Measurements from ENCODE around the gene SMIM5.

Gene SMIM5

DNA sequence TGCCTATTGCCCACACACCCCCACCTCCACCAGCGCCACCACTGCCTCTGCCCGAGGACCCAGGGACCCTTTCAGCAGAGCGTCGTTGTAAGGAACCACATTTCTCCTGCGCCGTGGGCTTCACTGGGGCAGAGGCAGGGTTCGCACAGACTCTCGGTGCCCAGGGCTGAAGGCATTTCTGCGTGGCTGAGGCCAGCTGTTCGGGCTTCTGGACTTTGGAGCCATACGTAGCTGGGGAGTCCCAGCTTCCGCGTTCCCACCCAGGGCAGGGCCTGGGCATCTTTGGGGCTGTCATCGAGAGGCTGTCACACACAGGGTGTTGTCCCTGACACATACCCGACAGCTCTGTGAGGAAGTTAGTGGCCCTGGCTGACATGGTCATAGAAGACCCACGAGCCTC is 16.0 kb upstream of the SMIM5 start:
- H3K18ac ChIP-seq (ENCODE audit: low read length), result no peak overlapping the region
- no peak overlapping the region for H4K12ac ChIP-seq (ENCODE audit: low read depth, low read length)
- no peaks in the 10 kb centered on the region for H3K4me1 ChIP-seq (ENCODE audit: control insufficient read depth in 1 of 2, insufficient read depth in 2 of 2, low read length in 2 of 2)
- no CpG with 5 or more reads among the region's 16 CpGs for WGBS (ENCODE audit: extremely low coverage, insufficient coverage, insufficient read length)
- H3K9me3 ChIP-seq (ENCODE audit: insufficient read depth, low read depth, low read length), result peaks cover 3% of the 10 kb centered on the region
- no peaks in the 10 kb centered on the region for H3K79me1 ChIP-seq (ENCODE audit: low read length)
- H4K8ac ChIP-seq (ENCODE audit: low read depth, low read length), result no peak overlapping the region
- no peak overlapping the region for H3K4me2 ChIP-seq (ENCODE audit: low read length)
- no peak overlapping the region for H3K9ac ChIP-seq (ENCODE audit: low read length)
- H4K91ac ChIP-seq (ENCODE audit: low read depth, low read length), result no peak overlapping the region
- H3K27ac ChIP-seq (ENCODE audit: low read depth, low read length), result no peak overlapping the region
- H3K14ac ChIP-seq (ENCODE audit: low read length), result no peak overlapping the region
- no peaks in the 10 kb centered on the region for H3K27me3 ChIP-seq (ENCODE audit: insufficient read depth, low read length)
- no peak overlapping the region for H3K4me3 ChIP-seq (ENCODE audit: low read depth, low read length)
- no peaks in the 10 kb centered on the region for H3K79me2 ChIP-seq (ENCODE audit: control insufficient read depth, insufficient read depth, low read length, poor library complexity)
- no peak overlapping the region for H2BK12ac ChIP-seq (ENCODE audit: low read length)
- no peak for DNase-seq
- no peak overlapping the region for H2AK5ac ChIP-seq (ENCODE audit: low read length)
- no peak overlapping the region for H2BK5ac ChIP-seq (ENCODE audit: low read depth, low read length, poor library complexity)
- no peak overlapping the region for H3K4ac ChIP-seq (ENCODE audit: low read depth, low read length)
- H3K36me3 ChIP-seq (ENCODE audit: control insufficient read depth in 1 of 2, insufficient read depth in 2 of 2, low read length in 2 of 2), result no peaks in the 10 kb centered on the region
- H2BK120ac ChIP-seq (ENCODE audit: insufficient read depth, low read length, poor library complexity), result no peak overlapping the region
- H3K23ac ChIP-seq (ENCODE audit: low read length), result no peak overlapping the region
- H2AFZ ChIP-seq (ENCODE audit: insufficient read depth, low read length, poor library complexity), result no peak overlapping the region

DNA sequence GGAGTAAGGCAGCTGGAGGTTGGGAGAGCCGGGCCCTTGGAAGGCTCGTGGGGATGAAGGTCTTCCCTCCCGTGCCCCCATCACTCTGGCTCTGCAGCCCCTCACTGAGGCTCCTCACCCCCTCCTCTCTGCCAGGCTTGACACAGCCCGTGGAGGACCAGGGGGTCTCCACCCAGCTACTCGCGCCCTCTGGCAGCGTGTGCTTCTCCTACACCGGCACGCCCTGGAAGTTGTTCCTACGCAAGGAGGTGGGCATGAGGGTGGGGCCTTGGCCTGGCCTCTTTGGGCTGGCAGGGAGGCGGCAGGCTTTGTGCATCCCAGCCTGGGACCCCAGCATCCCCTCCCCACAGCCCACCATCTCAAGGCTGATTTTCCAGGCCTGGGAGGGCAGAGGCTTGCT is 15.6 kb upstream of the SMIM5 start:
- H3K23ac ChIP-seq (ENCODE audit: low read length), result no peak overlapping the region
- no peak for DNase-seq
- no peak overlapping the region for H2BK120ac ChIP-seq (ENCODE audit: insufficient read depth, low read length, poor library complexity)
- H3K79me1 ChIP-seq (ENCODE audit: low read length), result no peaks in the 10 kb centered on the region
- H3K36me3 ChIP-seq (ENCODE audit: control insufficient read depth in 1 of 2, insufficient read depth in 2 of 2, low read length in 2 of 2), result no peaks in the 10 kb centered on the region
- no peak overlapping the region for H2BK12ac ChIP-seq (ENCODE audit: low read length)
- no peak overlapping the region for H2BK5ac ChIP-seq (ENCODE audit: low read depth, low read length, poor library complexity)
- H3K4me1 ChIP-seq (ENCODE audit: control insufficient read depth in 1 of 2, insufficient read depth in 2 of 2, low read length in 2 of 2), result no peaks in the 10 kb centered on the region
- no peak overlapping the region for H3K27ac ChIP-seq (ENCODE audit: low read depth, low read length)
- no peaks in the 10 kb centered on the region for H3K79me2 ChIP-seq (ENCODE audit: control insufficient read depth, insufficient read depth, low read length, poor library complexity)
- H3K9ac ChIP-seq (ENCODE audit: low read length), result no peak overlapping the region
- H3K18ac ChIP-seq (ENCODE audit: low read length), result no peak overlapping the region
- no peaks in the 10 kb centered on the region for H3K27me3 ChIP-seq (ENCODE audit: insufficient read depth, low read length)
- no CpG with 5 or more reads among the region's 11 CpGs for WGBS (ENCODE audit: extremely low coverage, insufficient coverage, insufficient read length)
- no peak overlapping the region for H3K4me3 ChIP-seq (ENCODE audit: low read depth, low read length)
- H3K9me3 ChIP-seq (ENCODE audit: insufficient read depth, low read depth, low read length), result peaks cover 4% of the 10 kb centered on the region
- H4K91ac ChIP-seq (ENCODE audit: low read depth, low read length), result no peak overlapping the region
- H4K8ac ChIP-seq (ENCODE audit: low read depth, low read length), result no peak overlapping the region
- no peak overlapping the region for H2AFZ ChIP-seq (ENCODE audit: insufficient read depth, low read length, poor library complexity)
- no peak overlapping the region for H2AK5ac ChIP-seq (ENCODE audit: low read length)
- H3K14ac ChIP-seq (ENCODE audit: low read length), result no peak overlapping the region
- H3K4me2 ChIP-seq (ENCODE audit: low read length), result no peak overlapping the region
- H3K4ac ChIP-seq (ENCODE audit: low read depth, low read length), result no peak overlapping the region
- H4K12ac ChIP-seq (ENCODE audit: low read depth, low read length), result no peak overlapping the region

GRCh38 chr17:75619506-75620431 is 13.5 kb upstream of the SMIM5 start:
- no peak overlapping the region for H3K18ac ChIP-seq (ENCODE audit: low read length)
- no peak overlapping the region for H2AFZ ChIP-seq (ENCODE audit: insufficient read depth, low read length, poor library complexity)
- DNase-seq, result peak; percentile 28 to 35
- H3K9me3 ChIP-seq (ENCODE audit: insufficient read depth, low read depth, low read length), result peaks cover 8% of the 10 kb centered on the region
- no peaks in the 10 kb centered on the region for H3K36me3 ChIP-seq (ENCODE audit: control insufficient read depth in 1 of 2, insufficient read depth in 2 of 2, low read length in 2 of 2)
- H2AK5ac ChIP-seq (ENCODE audit: low read length), result no peak overlapping the region
- H4K8ac ChIP-seq (ENCODE audit: low read depth, low read length), result no peak overlapping the region
- no peak overlapping the region for H3K14ac ChIP-seq (ENCODE audit: low read length)
- no peaks in the 10 kb centered on the region for H3K79me2 ChIP-seq (ENCODE audit: control insufficient read depth, insufficient read depth, low read length, poor library complexity)
- H3K27ac ChIP-seq (ENCODE audit: low read depth, low read length), result no peak overlapping the region
- no CpG with 5 or more reads among the region's 36 CpGs for WGBS (ENCODE audit: extremely low coverage, insufficient coverage, insufficient read length)
- H3K79me1 ChIP-seq (ENCODE audit: low read length), result no peaks in the 10 kb centered on the region
- H2BK120ac ChIP-seq (ENCODE audit: insufficient read depth, low read length, poor library complexity), result no peak overlapping the region
- no peak overlapping the region for H2BK5ac ChIP-seq (ENCODE audit: low read depth, low read length, poor library complexity)
- H2BK12ac ChIP-seq (ENCODE audit: low read length), result no peak overlapping the region
- H3K9ac ChIP-seq (ENCODE audit: low read length), result no peak overlapping the region
- H4K12ac ChIP-seq (ENCODE audit: low read depth, low read length), result no peak overlapping the region
- no peak overlapping the region for H3K4me3 ChIP-seq (ENCODE audit: low read depth, low read length)
- no peak overlapping the region for H3K4ac ChIP-seq (ENCODE audit: low read depth, low read length)
- H3K23ac ChIP-seq (ENCODE audit: low read length), result no peak overlapping the region
- no peaks in the 10 kb centered on the region for H3K27me3 ChIP-seq (ENCODE audit: insufficient read depth, low read length)
- H3K4me2 ChIP-seq (ENCODE audit: low read length), result no peak overlapping the region
- no peak overlapping the region for H4K91ac ChIP-seq (ENCODE audit: low read depth, low read length)
- H3K4me1 ChIP-seq (ENCODE audit: control insufficient read depth in 1 of 2, insufficient read depth in 2 of 2, low read length in 2 of 2), result no peaks in the 10 kb centered on the region

GRCh38 chr17:75621489-75621888 is 11.7 kb upstream of the SMIM5 start:
- DNase-seq, result no peak
- Histone ChIP-seq H4K12ac (ENCODE audit: low read depth, low read length) (no peak overlapping the region), H4K8ac (ENCODE audit: low read depth, low read length) (no peak overlapping the region), H3K27me3 (ENCODE audit: insufficient read depth, low read length) (no peaks in the 10 kb centered on the region), H3K4me1 (ENCODE audit: control insufficient read depth in 1 of 2, insufficient read depth in 2 of 2, low read length in 2 of 2) (no peaks in the 10 kb centered on the region), H4K91ac (ENCODE audit: low read depth, low read length) (no peak overlapping the region), H2BK12ac (ENCODE audit: low read length) (no peak overlapping the region), H3K79me1 (ENCODE audit: low read length) (no peaks in the 10 kb centered on the region), H2AK5ac (ENCODE audit: low read length) (no peak overlapping the region), H3K4me3 (ENCODE audit: low read depth, low read length) (no peak overlapping the region), H3K79me2 (ENCODE audit: control insufficient read depth, insufficient read depth, low read length, poor library complexity) (no peaks in the 10 kb centered on the region), H2AFZ (ENCODE audit: insufficient read depth, low read length, poor library complexity) (no peak overlapping the region), H3K14ac (ENCODE audit: low read length) (no peak overlapping the region), H3K4me2 (ENCODE audit: low read length) (no peak overlapping the region), H3K27ac (ENCODE audit: low read depth, low read length) (no peak overlapping the region), H3K18ac (ENCODE audit: low read length) (no peak overlapping the region), H3K36me3 (ENCODE audit: control insufficient read depth in 1 of 2, insufficient read depth in 2 of 2, low read length in 2 of 2) (peaks cover 2 to 6% of the 10 kb centered on the region in 2 experiments), H2BK5ac (ENCODE audit: low read depth, low read length, poor library complexity) (no peak overlapping the region), H2BK120ac (ENCODE audit: insufficient read depth, low read length, poor library complexity) (no peak overlapping the region), H3K9ac (ENCODE audit: low read length) (no peak overlapping the region), H3K4ac (ENCODE audit: low read depth, low read length) (no peak overlapping the region), H3K23ac (ENCODE audit: low read length) (no peak overlapping the region), H3K9me3 (ENCODE audit: insufficient read depth, low read depth, low read length) (peaks cover 8% of the 10 kb centered on the region)
- no CpG with 5 or more reads among the region's 4 CpGs for WGBS (ENCODE audit: extremely low coverage, insufficient coverage, insufficient read length)

Measured in trophoblast cell (in vitro differentiated cells and primary cell).